ENCODE measurements around the gene ADAM30. TPM values are rescaled to one million over a fixed set of nuclear protein-coding genes. Genes with fewer than 3 reads are reported as not detected.

ADAM30 gene
- total RNA-seq, 1 donor from 2014 or later: not detected

DNA sequence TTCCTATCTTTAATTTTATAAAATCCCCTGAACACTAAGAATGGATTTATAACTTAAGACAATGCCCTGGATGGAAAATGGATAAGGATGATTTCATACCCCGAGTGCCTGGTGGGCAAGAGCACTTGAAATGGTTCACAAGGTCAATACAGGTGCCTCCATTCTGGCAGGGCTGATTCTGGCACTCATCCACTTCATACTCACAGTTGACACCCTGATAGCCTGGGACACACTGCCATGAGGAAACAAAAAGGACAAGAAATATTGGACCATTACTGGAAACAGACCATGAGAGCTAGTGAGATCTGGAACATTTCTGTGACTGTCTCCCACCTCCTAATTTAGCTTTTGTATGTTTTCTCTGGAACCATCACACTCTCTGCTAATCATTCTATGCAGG lies 39.1 kb upstream of the ADAM30 start:
- peaks cover 73% of the 10 kb centered on the region for H3K36me3 ChIP-seq

DNA sequence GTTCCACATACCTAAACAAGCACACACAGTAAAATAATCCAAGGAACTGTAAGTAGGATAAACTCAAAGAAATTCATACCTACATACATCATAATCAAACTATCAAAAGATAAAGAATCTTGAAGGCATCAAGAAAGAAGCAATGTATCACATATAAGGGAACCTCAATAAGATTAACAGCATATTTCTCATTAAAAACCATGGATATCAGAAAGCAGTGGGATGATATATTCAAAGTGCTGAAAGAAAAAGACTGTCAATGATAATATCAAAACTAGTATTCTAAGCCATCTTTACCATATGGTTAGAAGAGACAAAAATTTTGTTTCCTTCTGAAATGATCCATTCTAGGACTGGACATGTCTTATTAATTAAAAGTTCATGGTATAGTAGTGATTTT lies 37.1 kb upstream of the ADAM30 start:
- Histone ChIP-seq H3K27ac (replicated peaks) (no peak overlapping the region), H3K4me1 (peaks cover 25% of the 10 kb centered on the region), H3K27me3 (ENCODE audit: low read depth) (no peaks in the 10 kb centered on the region), H3K9me3 (replicated peaks) (peaks cover 12% of the 10 kb centered on the region), H3K4me3 (no peak overlapping the region), H3K36me3 (peaks cover 70% of the 10 kb centered on the region)
- TF ChIP-seq CTCF (IDR thresholded peaks at IDR 0.05; ENCODE audit: borderline replicate concordance): no peak
- DNase-seq: no peak
- intact Hi-C loops (cut with micrococcal nuclease): no loop called here

More for the DNA sequence above, 39.1 kb upstream of the ADAM30 start:
- no peak overlapping the region for H3K4me3 ChIP-seq
- H3K27me3 ChIP-seq (ENCODE audit: low read depth): no peaks in the 10 kb centered on the region
- no peak for TF ChIP-seq CTCF (IDR thresholded peaks at IDR 0.05; ENCODE audit: borderline replicate concordance)
- intact Hi-C loops (cut with micrococcal nuclease): no loop called here
- peaks cover 12% of the 10 kb centered on the region for H3K9me3 ChIP-seq (replicated peaks)
- DNase-seq: no peak
- H3K27ac ChIP-seq (replicated peaks): no peak overlapping the region
- peaks cover 25% of the 10 kb centered on the region for H3K4me1 ChIP-seq

DNA sequence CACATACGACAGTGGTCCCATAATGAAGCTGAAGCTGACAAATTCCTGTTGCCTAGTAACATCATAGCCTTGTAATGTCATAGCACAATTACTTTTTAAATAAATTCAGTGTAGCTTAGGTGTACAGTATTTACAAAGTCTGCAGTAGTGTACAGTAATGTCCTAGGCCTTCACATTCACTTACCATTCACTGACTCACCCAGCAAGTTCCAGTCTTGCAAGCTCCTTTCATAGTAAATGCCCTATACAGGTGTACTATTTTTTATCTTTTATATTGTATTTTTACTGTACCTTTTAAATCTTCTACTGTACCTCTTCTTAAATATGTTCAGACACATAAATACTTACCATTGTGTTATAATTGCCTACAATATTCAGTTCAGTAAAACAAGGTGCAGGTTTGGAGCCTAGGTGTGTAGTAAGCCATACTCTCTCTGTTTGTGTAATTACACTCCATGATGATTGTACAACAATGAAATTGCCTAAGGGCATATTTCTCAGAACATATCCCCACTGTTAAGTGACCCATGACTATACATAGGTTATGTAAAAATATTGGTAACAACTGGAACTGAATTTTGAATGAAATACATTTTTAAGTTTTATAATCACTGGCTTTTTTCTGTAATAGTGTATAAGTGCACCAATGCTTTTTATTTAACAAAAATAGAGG lies 33.5 kb upstream of the ADAM30 start:
- Histone ChIP-seq H3K9me3 (replicated peaks) (peaks cover 12% of the 10 kb centered on the region), H3K27me3 (ENCODE audit: low read depth) (no peaks in the 10 kb centered on the region), H3K4me1 (peaks cover 9% of the 10 kb centered on the region), H3K36me3 (peaks cover 59% of the 10 kb centered on the region), H3K27ac (replicated peaks) (no peak overlapping the region), H3K4me3 (no peak overlapping the region)
- intact Hi-C loops (cut with micrococcal nuclease): no loop called here
- TF ChIP-seq CTCF (IDR thresholded peaks at IDR 0.05; ENCODE audit: borderline replicate concordance): no peak
- DNase-seq: no peak

DNA sequence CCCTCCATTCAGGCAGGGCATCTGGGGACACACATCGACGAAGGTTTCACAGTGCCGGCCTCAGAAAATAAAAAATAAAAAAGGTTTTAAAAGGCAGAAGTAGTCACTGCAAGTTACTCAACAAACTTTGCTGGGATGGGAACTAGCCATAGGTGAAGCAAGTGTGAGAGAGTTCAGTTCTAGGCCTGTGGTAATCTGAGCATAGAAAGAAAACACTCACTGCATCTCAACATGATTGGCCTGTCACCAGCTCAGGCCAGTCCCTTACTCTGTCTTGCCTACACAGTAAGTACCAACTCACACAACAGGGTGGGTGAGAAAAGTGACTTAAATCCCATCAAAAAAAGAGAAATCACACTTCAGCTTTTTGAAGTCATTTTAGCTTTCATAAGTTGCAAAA lies 30.2 kb upstream of the ADAM30 start:
- Histone ChIP-seq H3K27me3 (ENCODE audit: low read depth) (no peaks in the 10 kb centered on the region), H3K36me3 (peaks cover 58% of the 10 kb centered on the region), H3K27ac (replicated peaks) (no peak overlapping the region), H3K4me1 (peaks cover 9% of the 10 kb centered on the region), H3K4me3 (no peak overlapping the region), H3K9me3 (replicated peaks) (no peaks in the 10 kb centered on the region)
- DNase-seq: no peak
- intact Hi-C loops (cut with micrococcal nuclease): no loop called here
- no peak for TF ChIP-seq CTCF (IDR thresholded peaks at IDR 0.05; ENCODE audit: borderline replicate concordance)

GRCh38 chr1:119924948-119925898 lies 28.9 kb upstream of the ADAM30 start:
- TF ChIP-seq CTCF (IDR thresholded peaks at IDR 0.05; ENCODE audit: borderline replicate concordance): no peak

More at GRCh38 chr1:119924948-119925898, 28.9 kb upstream of the ADAM30 start:
- intact Hi-C loops (cut with micrococcal nuclease): no loop called here
- Histone ChIP-seq H3K9me3 (replicated peaks) (no peaks in the 10 kb centered on the region), H3K27me3 (ENCODE audit: low read depth) (no peaks in the 10 kb centered on the region), H3K36me3 (peaks cover 72% of the 10 kb centered on the region), H3K4me1 (peaks cover 9% of the 10 kb centered on the region), H3K27ac (replicated peaks) (no peak overlapping the region), H3K4me3 (no peak overlapping the region)
- DNase-seq: no peak

Data from left ventricle myocardium inferior (tissue), 1 donor.